ENCODE results near the gene CYTH1.
"Not testable (repeated sequence)": the region's sequence is repeated elsewhere in the genome, so short reads cannot be mapped to it uniquely, and the experiment has no call there.

CYTH1 gene

GRCh38 chr17:78767806-78768205 lies 14.3 kb downstream of the CYTH1 start:
- TF ChIP-seq ZNF274 (IDR thresholded peaks at IDR 0.05; ENCODE audit: low read depth, low read length) = no peak
- peak overlapping the region; percentile 34; the same call in 1 of the 2 replicates for H3K4me3 ChIP-seq (ENCODE audit: low read length)

- H3K4me3 ChIP-seq (ENCODE audit: low read length) = no peak overlapping the region
- TF ChIP-seq ZNF274 (IDR thresholded peaks at IDR 0.05; ENCODE audit: low read depth, low read length) = no peak
These were observed 15.3 kb downstream of the CYTH1 start for GRCh38 chr17:78766743-78767294.

GRCh38 chr17:78766225-78766624 lies 15.8 kb downstream of the CYTH1 start:
- no peak for TF ChIP-seq ZNF274 (IDR thresholded peaks at IDR 0.05; ENCODE audit: low read depth, low read length)
- no peak overlapping the region for H3K4me3 ChIP-seq (ENCODE audit: low read length)

- H3K4me3 ChIP-seq (ENCODE audit: low read length) = no peak overlapping the region
- no peak for TF ChIP-seq ZNF274 (IDR thresholded peaks at IDR 0.05; ENCODE audit: low read depth, low read length)
These were observed 16.3 kb downstream of the CYTH1 start for GRCh38 chr17:78765821-78766220.

GRCh38 chr17:78764871-78765270 lies 17.2 kb downstream of the CYTH1 start:
- TF ChIP-seq ZNF274 (IDR thresholded peaks at IDR 0.05; ENCODE audit: low read depth, low read length) = no peak

GRCh38 chr17:78763561-78763960 lies 18.5 kb downstream of the CYTH1 start:
- TF ChIP-seq ZNF274 (IDR thresholded peaks at IDR 0.05; ENCODE audit: low read depth, low read length) = no peak
- no peak overlapping the region for H3K4me3 ChIP-seq (ENCODE audit: low read length)

More at GRCh38 chr17:78764871-78765270, 17.2 kb downstream of the CYTH1 start:
- no peak overlapping the region for H3K4me3 ChIP-seq (ENCODE audit: low read length)

GRCh38 chr17:78761789-78762406 lies 20.2 kb downstream of the CYTH1 start:
- no peak for TF ChIP-seq ZNF274 (IDR thresholded peaks at IDR 0.05; ENCODE audit: low read depth, low read length)
- H3K4me3 ChIP-seq (ENCODE audit: low read length) = no peak overlapping the region

GRCh38 chr17:78759969-78760352 lies 22.1 kb downstream of the CYTH1 start:
- H3K4me3 ChIP-seq (ENCODE audit: low read length) = peak overlapping the region; percentile 54; the same call in 1 of the 2 replicates
- no peak for TF ChIP-seq ZNF274 (IDR thresholded peaks at IDR 0.05; ENCODE audit: low read depth, low read length)

GRCh38 chr17:78759203-78759968 lies 22.7 kb downstream of the CYTH1 start:
- TF ChIP-seq ZNF274 (IDR thresholded peaks at IDR 0.05; ENCODE audit: low read depth, low read length) = no peak
- H3K4me3 ChIP-seq (ENCODE audit: low read length) = peak overlapping the region; percentile 54; the same call in 1 of the 2 replicates

GRCh38 chr17:78753316-78754250 lies 28.5 kb downstream of the CYTH1 start:
- TF ChIP-seq ZNF274 (IDR thresholded peaks at IDR 0.05; ENCODE audit: low read depth, low read length) = no peak

GRCh38 chr17:78751447-78752161 lies 30.5 kb downstream of the CYTH1 start:
- H3K4me3 ChIP-seq (ENCODE audit: low read length) = no peak overlapping the region

More at GRCh38 chr17:78753316-78754250, 28.5 kb downstream of the CYTH1 start:
- H3K4me3 ChIP-seq (ENCODE audit: low read length) = no peak overlapping the region

GRCh38 chr17:78751000-78751399 lies 31.1 kb downstream of the CYTH1 start:
- H3K4me3 ChIP-seq (ENCODE audit: low read length) = not testable (repeated sequence)

More at GRCh38 chr17:78751447-78752161, 30.5 kb downstream of the CYTH1 start:
- no peak for TF ChIP-seq ZNF274 (IDR thresholded peaks at IDR 0.05; ENCODE audit: low read depth, low read length)

- H3K4me3 ChIP-seq (ENCODE audit: low read length) = peak overlapping the region; percentile 9; the same call in 1 of the 2 replicates
- no peak for TF ChIP-seq ZNF274 (IDR thresholded peaks at IDR 0.05; ENCODE audit: low read depth, low read length)
These were observed 33.2 kb downstream of the CYTH1 start for GRCh38 chr17:78748730-78749317.
